Stimulated activated CD8-positive, alpha-beta memory T cell treated with anti-CD3 and anti-CD28 coated beads, Interleukin-12 subunit alpha, Interleukin-12 subunit beta, amount 100 ng/mL, for 1 hour (primary cell): ENCODE results near the gene ACTR1A.

Experiments used
- DNase-seq: peaks from one replicate; pipeline ENCODE4 v3.0.0-alpha.2; 2020; ENCODE audit warnings: low read depth

The ACTR1A gene

DNA sequence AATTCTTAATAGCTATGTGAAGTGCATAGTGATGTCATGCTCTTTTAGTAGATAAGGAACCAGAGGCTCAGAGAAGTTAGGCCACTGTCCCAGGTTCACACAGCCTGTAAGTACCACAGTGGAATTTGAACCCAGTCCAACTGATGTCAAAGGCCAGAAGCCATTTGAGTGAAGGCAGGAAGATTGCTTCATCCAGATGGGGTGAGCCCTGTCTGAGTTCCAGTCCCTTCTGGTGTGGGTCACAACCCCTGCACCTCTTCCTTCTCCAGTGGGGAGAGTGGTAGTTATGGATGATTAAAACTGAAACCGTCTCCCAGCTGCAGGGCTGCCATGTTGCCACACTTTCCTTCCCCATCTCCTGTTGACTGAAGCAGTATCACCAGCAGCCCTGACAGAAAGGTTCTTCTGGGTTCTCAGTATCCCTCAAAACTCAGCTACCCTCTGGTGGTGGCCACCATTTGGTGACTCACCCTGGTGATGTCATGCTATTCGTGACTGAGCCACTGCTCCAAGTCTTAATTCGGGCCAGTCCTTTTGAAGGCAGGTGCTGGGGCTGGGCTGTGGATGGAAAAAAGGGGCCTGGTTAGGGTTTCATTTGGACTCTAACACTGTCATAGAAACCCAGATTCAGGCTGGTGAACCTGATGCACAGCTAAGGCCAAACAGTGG is 49.7 kb downstream of the ACTR1A start:
- no peak for DNase-seq

DNA sequence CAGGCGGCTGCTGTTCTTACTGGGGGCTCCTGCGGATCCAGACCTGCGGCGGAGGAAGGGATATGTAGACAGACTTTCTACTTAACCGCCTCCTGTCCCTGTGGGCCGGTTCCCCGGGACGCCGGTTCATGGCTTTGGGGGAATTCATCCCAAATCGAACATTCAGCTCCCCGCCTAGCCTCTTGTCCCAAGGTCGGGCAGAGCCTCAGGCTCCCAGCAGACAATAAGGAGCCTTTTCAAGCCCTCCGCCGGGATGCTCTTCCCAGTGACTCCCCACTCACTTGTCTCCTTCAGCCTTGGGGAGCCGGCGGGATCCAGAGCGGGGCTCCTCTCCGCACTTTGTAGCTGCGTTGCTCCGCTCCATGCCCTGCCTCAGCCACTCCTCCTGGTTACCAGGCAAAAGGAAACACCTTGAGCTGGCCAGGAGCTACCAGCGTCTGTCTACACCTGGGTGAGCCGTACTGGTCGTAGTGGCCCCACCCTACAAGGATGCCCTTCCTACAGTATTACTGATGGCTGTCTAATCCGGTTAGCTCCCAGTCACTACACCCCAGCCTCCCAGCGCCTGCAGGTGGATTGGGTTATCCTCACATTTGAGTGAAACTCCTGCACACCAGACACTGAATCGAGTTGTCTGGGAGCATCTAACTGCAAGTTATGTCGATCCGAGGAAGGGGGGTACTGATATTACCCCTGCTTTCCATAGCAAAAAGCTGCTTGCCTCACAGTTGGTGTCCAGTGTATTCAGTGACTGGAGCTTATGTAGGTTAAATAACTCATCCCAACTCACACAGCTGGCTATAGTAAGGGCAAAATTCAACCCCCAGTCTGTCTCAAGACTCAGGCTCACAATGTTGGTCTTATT is 51.2 kb downstream of the ACTR1A start, which contains the start of gene C10orf95:
TSS of gene C10orf95 (minus strand) at position 439 of the 865 bp plus-strand sequence. CDS start 450 bp downstream, outside the sequence.
- DNase-seq: no peak

DNA sequence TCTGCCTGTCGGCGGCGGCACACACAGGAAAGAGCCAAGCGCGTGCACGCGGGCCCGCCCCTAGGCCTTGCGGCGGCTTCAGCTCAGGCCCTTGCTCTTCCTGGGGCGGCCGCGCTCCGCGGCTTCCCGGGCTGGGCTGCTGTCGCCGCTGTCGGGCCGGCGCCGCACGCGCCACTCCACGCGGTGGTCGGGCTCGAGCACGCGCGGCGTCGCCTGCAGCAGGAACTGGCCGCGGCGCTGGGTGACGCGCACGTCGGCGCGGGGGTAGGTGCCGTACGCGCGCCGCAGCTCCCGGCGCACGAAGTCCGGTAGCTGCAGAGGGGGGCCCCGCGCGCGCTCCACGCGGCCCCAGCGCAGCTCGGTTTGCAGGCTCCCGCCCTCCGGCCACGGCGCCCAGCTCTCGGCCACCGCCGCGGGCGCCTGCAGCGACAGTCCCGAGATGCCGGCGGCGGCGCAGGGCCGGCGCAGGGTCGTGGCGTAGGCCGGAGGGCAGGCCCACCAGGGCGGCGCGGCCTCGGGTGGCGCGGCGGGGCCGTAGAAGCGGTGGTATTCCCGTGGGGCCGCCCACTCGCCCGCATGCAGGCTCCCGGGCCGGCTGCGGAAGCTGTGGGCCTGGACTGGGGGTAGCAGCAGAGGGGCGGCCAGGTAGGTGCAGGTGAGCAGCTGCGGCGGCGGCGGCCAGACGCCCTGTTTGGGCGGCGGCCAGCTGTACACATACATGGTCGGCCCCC is 52.0 kb downstream of the ACTR1A start:
- peak; percentile 75 for DNase-seq

- no peak for DNase-seq
Measured at GRCh38 chr10:102450124-102450373, 52.5 kb downstream of the ACTR1A start.

DNA sequence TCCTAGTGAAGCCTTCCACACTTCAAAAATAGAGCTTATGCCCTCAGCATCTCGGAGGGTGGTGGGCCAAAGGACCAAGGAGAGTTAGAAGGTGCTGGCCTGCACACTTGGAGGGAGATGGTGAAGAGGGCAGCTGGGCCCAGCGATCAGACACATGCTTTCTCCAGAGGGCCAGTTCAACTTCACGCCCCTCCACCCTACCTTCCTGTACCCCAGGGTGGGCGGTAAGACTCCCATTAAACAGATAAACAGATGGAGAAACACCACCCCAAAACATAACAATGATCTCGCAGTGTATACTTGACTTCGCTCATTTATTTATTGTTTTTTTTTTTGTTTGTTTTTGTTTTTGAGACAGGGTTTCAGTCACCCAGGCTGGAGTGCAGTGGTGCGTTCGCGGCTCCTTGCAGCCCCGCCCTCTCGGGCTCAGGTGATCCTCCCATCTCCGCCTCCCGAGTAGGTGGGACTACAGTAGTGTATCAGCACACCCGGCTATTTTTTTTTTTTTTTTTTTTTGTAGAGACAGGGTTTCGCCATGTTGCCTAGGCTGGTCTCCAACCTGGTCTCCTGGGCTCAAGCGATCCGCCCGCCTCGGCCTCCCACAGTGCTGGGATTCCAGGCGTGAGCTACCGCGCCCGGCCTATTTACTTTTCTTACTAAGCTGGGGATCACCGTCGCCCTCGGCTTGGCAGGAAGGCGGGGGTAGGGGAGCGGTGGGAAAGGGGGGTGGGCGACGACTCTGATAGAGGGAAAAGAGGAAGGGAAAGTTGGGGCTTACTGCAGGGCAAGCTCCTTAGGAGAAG is 53.0 kb downstream of the ACTR1A start:
- DNase-seq: peak; percentile 73

GRCh38 chr10:102444851-102445250 is 57.7 kb downstream of the ACTR1A start:
- DNase-seq: no peak

- no peak for DNase-seq
Measured at GRCh38 chr10:102438374-102438773, 64.1 kb downstream of the ACTR1A start.

DNA sequence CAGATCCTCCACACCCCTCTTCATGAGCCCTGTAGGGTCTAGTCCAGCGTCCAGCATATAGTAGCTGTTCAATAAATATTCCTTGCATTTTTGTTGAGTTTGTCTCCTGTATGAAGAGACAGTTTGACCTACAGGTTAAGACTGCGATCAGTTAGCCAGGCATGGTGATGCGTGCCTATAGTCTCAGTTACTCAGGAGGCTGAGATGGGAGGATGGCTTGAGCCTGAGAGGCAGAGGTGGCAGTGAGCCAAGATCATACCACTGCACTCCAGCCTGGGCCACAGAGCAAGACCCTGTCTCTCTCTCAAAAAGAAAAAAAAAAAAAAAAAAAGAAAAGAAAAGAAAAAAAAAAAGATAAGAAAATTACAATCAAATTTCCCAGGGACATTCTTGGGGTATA is 65.0 kb downstream of the ACTR1A start:
- no peak for DNase-seq

DNA sequence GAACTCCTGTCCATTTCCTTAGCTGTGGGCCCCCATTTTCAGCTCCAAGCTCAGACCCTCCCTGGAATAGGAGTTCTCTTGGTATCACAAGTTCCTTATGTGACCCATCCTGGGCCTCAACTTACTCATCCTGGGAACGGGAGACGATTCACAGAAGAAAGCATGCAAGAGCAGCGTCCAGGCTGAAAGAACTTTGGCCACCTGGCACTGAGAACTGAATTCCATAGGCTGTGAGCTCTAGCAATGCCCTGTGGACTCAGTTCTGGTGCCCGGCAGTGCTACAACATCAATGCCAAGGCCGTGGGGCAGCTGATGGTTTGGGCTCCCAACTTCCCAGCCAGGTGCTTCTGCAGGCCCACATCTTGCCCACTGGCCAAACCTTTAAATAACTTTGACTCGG is 66.2 kb downstream of the ACTR1A start:
- no peak for DNase-seq

- no peak for DNase-seq
Measured at GRCh38 chr10:102435529-102436233, 66.8 kb downstream of the ACTR1A start.

DNA sequence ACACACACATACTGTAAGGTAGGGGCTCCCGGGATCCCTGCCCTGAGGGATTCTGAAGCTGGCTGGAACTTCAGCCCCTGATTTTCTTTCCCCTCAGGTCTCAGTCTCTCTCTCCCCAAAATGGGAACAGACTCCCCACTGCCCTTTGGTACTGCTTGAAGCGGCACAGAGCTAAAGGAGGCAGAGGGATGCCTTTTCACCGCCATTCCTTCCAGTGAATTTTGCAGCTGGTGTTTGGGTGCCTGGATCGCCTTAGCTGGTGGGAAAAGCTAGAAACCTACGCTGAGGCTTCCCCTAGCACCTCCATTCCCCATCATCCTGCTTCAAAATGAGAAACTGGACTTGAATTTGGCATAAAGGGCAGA is 67.4 kb downstream of the ACTR1A start:
- DNase-seq: no peak

DNA sequence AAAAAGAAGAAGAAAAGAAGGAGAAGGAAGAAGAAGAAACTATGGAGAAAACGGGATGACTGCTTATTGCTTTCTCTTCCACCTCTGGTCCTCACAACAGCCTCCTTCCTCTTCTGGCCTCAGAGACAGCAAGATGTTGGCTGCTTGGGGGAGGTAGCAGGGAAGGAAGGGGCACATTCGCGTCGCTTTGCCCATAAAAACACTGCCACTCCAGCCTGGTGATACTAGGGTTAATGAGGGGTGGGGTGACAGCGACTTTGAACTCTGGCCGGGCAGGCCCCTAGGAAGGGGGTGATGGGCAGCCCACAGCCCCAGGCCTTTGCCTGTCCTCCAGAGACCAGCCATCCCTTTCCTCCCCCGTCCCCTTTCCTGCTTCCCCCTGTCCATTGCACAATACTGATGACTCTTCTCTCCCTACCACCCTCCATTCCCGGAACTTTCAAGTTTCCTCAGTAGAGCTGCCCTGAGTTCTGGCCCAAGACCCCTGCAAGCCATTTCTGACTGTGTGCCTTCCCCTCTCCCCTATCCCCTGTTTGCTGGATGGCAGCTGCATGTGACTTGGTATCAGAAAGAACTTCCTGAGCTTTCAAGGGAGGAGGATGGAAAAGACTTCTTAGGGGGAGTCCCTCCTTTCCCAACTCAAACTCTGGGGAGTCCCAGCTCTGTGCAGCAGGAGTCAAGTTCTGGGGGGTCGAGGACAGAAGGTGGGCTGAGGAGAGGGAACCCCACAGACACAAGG is 67.9 kb downstream of the ACTR1A start:
- DNase-seq: no peak

DNA sequence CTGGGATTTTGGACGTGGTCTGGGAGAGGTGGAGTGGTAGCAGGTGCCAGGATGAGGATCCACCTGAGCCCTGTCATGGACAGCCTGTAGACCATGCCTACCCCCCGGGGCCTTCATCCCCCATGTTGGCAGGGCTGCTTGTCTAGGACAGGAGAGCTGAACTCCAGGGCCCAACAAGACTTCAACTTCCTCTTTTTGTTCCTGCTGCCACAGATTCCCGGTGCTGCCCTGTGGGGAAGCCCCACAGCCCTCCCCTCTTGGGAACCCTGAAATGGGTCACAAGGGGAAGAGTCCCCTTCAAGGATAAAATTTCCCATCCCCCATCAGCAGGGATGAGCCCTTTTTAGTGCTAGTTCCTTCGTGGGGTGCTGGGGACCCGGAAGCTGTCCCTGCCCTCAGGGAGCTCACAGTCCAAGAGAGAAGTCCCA is 68.9 kb downstream of the ACTR1A start:
- no peak for DNase-seq

DNA sequence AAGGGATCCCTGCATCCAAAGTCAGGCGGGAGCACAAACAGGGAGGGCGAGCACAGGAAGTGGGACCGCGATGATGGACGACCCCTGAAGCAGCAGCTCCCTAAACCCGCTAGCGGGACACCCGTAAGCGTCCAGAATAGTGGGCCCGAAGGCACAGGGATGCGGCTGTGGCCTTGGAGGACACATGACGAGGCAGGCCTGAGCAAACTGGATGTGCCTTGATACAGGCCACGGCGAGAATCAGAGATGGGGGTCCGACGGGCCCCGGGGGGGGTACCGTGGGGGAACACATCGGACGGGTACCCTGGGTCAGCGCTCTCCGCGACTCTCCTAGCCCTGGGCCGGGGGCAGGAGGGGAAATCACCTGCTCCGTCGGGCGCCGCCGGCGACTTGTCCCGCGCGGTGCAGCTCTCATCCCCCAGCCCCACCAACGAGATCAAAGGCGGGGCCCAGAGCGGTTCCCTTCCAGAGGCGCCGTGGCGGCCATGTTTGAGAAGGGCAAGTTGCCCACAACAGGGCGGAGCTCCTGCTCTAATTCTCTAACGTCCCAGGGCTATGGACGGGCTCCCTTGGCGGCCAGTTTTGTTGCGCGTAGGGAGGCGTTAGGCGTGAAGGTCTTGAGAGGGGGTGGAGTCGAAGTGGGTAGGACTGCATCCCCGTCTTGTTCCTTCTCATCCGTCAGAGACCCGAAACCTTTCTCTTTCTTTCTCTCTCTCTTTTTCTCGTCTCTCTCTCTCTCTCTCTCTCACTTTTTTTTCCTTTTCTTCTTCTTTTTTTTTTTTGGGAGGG is 70.2 kb downstream of the ACTR1A start, which contains the start of gene CUEDC2:
TSS of gene CUEDC2 (minus strand) at position 413 of the 789 bp plus-strand sequence. CDS start 7,386 bp downstream, outside the sequence.
- DNase-seq: peak; percentile 92

DNA sequence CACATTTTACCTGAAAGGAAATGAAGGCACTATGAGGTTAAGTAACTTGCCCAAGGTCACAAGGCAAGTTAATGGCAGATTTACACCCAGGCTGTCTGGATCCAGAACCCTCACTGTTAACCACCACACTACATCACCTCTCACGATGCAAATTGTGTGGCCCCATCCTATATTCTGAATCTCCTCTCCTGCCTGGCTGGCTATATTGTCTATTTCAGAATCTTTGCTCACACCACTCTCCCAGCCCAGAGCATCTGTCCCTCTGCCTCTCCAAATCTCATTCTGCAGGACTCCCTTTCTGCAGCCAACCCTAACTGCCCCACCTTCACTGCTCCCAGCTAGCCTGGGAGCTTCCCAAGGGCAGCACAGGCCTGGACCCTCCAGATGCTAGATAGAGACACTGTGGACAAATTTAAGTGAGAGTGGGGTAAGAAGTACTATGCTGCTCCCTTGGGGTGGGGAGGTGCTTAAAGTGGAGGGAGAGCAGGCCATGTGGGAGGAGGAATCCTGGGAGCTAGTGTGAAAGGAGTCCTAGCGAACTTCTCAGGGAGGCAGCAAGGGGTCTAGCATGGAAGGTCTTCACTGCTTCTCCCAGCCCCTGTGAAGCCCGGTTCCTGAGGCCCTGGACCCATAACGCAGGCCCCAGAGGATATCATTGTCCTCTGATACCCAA is 70.9 kb downstream of the ACTR1A start:
- DNase-seq: no peak

GRCh38 chr10:102429468-102429867 is 73.0 kb downstream of the ACTR1A start:
- no peak for DNase-seq
